ENCODE data around the gene CHRDL2.

CHRDL2 gene

GRCh38 chr11:74685905-74686304, 45.3 kb downstream of the CHRDL2 start:
- DNase-seq (ENCODE audit: low read depth in 2 of 2, low spot score in 1 of 2), result no peak

GRCh38 chr11:74685338-74685737, 45.9 kb downstream of the CHRDL2 start:
- DNase-seq (ENCODE audit: low read depth in 2 of 2, low spot score in 1 of 2), result no peak

- no peak for DNase-seq (ENCODE audit: low read depth in 2 of 2, low spot score in 1 of 2)
Observed at GRCh38 chr11:74684661-74685060, 46.6 kb downstream of the CHRDL2 start.

- DNase-seq (ENCODE audit: low read depth in 2 of 2, low spot score in 1 of 2), result no peak
Observed at GRCh38 chr11:74683941-74684481, 47.2 kb downstream of the CHRDL2 start.

- DNase-seq (ENCODE audit: low read depth in 2 of 2, low spot score in 1 of 2), result no peak
Observed at GRCh38 chr11:74683279-74683871, 47.9 kb downstream of the CHRDL2 start.

GRCh38 chr11:74682731-74683278, 48.4 kb downstream of the CHRDL2 start:
- no peak for DNase-seq (ENCODE audit: low read depth in 2 of 2, low spot score in 1 of 2)

GRCh38 chr11:74681686-74682651, 49.3 kb downstream of the CHRDL2 start:
- no peak for DNase-seq (ENCODE audit: low read depth in 2 of 2, low spot score in 1 of 2)

- no peak for DNase-seq (ENCODE audit: low read depth in 2 of 2, low spot score in 1 of 2)
Observed at GRCh38 chr11:74680703-74681531, 50.3 kb downstream of the CHRDL2 start.

- no peak for DNase-seq (ENCODE audit: low read depth in 2 of 2, low spot score in 1 of 2)
Observed at GRCh38 chr11:74680035-74680671, 51.1 kb downstream of the CHRDL2 start.

GRCh38 chr11:74679513-74679865, 51.7 kb downstream of the CHRDL2 start:
- no peak for DNase-seq (ENCODE audit: low read depth in 2 of 2, low spot score in 1 of 2)

GRCh38 chr11:74678591-74679512, 52.4 kb downstream of the CHRDL2 start:
- no peak for DNase-seq (ENCODE audit: low read depth in 2 of 2, low spot score in 1 of 2)

- no peak for DNase-seq (ENCODE audit: low read depth in 2 of 2, low spot score in 1 of 2)
Observed at GRCh38 chr11:74678041-74678440, 53.2 kb downstream of the CHRDL2 start.

GRCh38 chr11:74677131-74677530, 54.1 kb downstream of the CHRDL2 start:
- no peak for DNase-seq (ENCODE audit: low read depth in 2 of 2, low spot score in 1 of 2)

GRCh38 chr11:74676596-74676995, 54.6 kb downstream of the CHRDL2 start:
- DNase-seq (ENCODE audit: low read depth in 2 of 2, low spot score in 1 of 2), result no peak

GRCh38 chr11:74675761-74676160, 55.5 kb downstream of the CHRDL2 start:
- no peak for DNase-seq (ENCODE audit: low read depth in 2 of 2, low spot score in 1 of 2)

- no peak for DNase-seq (ENCODE audit: low read depth in 2 of 2, low spot score in 1 of 2)
Observed at GRCh38 chr11:74673693-74674360, 57.4 kb downstream of the CHRDL2 start.

- no peak for DNase-seq (ENCODE audit: low read depth in 2 of 2, low spot score in 1 of 2)
Observed at GRCh38 chr11:74672956-74673692, 58.1 kb downstream of the CHRDL2 start.

GRCh38 chr11:74672332-74672955, 58.8 kb downstream of the CHRDL2 start:
- no peak for DNase-seq (ENCODE audit: low read depth in 2 of 2, low spot score in 1 of 2)
